ENCODE data around the gene CECR2. TPM values are rescaled to one million over a fixed set of nuclear protein-coding genes. Genes with fewer than 3 reads are reported as not detected.

The CECR2 gene
- total RNA-seq, 4 donors from 2014 or later: 1.8 to 2.7 (median 2.2) TPM

- TF ChIP-seq CTCF (IDR thresholded peaks at IDR 0.05) (no peak), POLR2A (IDR thresholded peaks at IDR 0.05) (no peak)
- WGBS, 2 donors: 74 to 81% methylated on average over 1 of the region's 1 CpG
- H3K4me3 ChIP-seq (ENCODE audit: low read depth, poor library complexity, severe bottlenecking): no peak overlapping the region
- intact Hi-C loops (cut with DNase I; ENCODE audit: low total_unique reads): no loop called here
- DNase-seq (ENCODE audit: low spot score in 2 of 2): no peak
Measured at GRCh38 chr22:17429516-17429915, 60.3 kb downstream of the CECR2 start.

GRCh38 chr22:17430412-17430811 is 61.2 kb downstream of the CECR2 start:
- TF ChIP-seq POLR2A (IDR thresholded peaks at IDR 0.05) (no peak), CTCF (IDR thresholded peaks at IDR 0.05) (no peak)
- DNase-seq (ENCODE audit: low spot score in 2 of 2): no peak
- no peak overlapping the region for H3K4me3 ChIP-seq (ENCODE audit: low read depth, poor library complexity, severe bottlenecking)
- intact Hi-C loops (cut with DNase I; ENCODE audit: low total_unique reads): no loop called here

GRCh38 chr22:17431179-17431578 is 61.9 kb downstream of the CECR2 start:
- WGBS, 2 donors: 22 to 32% methylated on average over 1 of the region's 1 CpG
- no peak for DNase-seq (ENCODE audit: low spot score in 2 of 2)
- no peak overlapping the region for H3K4me3 ChIP-seq (ENCODE audit: low read depth, poor library complexity, severe bottlenecking)
- no peak for TF ChIP-seq POLR2A (IDR thresholded peaks at IDR 0.05)
- TF ChIP-seq CTCF (IDR thresholded peaks at IDR 0.05): no peak
- intact Hi-C loops (cut with DNase I; ENCODE audit: low total_unique reads): no loop called here

GRCh38 chr22:17434856-17435255 is 65.6 kb downstream of the CECR2 start:
- WGBS, 2 donors: 63 to 65% methylated on average over 3 of the region's 3 CpGs
- DNase-seq (ENCODE audit: low spot score in 2 of 2): no peak
- TF ChIP-seq CTCF (IDR thresholded peaks at IDR 0.05): no peak
- TF ChIP-seq POLR2A (IDR thresholded peaks at IDR 0.05): no peak
- intact Hi-C loops (cut with DNase I; ENCODE audit: low total_unique reads): no loop called here
- no peak overlapping the region for H3K4me3 ChIP-seq (ENCODE audit: low read depth, poor library complexity, severe bottlenecking)

GRCh38 chr22:17435375-17435774 is 66.1 kb downstream of the CECR2 start:
- WGBS, 2 donors: 81% methylated on average over 3 of the region's 3 CpGs
- no peak for TF ChIP-seq POLR2A (IDR thresholded peaks at IDR 0.05)
- TF ChIP-seq CTCF (IDR thresholded peaks at IDR 0.05): no peak
- intact Hi-C loops (cut with DNase I; ENCODE audit: low total_unique reads): no loop called here
- no peak overlapping the region for H3K4me3 ChIP-seq (ENCODE audit: low read depth, poor library complexity, severe bottlenecking)
- no peak for DNase-seq (ENCODE audit: low spot score in 2 of 2)

- TF ChIP-seq POLR2A (IDR thresholded peaks at IDR 0.05) (no peak), CTCF (IDR thresholded peaks at IDR 0.05) (no peak)
- no peak overlapping the region for H3K4me3 ChIP-seq (ENCODE audit: low read depth, poor library complexity, severe bottlenecking)
- 41 to 49% methylated on average over 5 of the region's 5 CpGs for WGBS, 2 donors
- intact Hi-C loops (cut with DNase I; ENCODE audit: low total_unique reads): no loop called here
- no peak for DNase-seq (ENCODE audit: low spot score in 2 of 2)
Measured at GRCh38 chr22:17436382-17436980, 67.2 kb downstream of the CECR2 start.
